ENCODE results near the gene GAST.

GAST gene

GRCh38 chr17:41730479-41730878 lies 18.3 kb downstream of the GAST start:
- Histone ChIP-seq H3F3A (ENCODE audit: insufficient read depth) (no peaks in the 10 kb centered on the region), H3K27ac (ENCODE audit: low read depth, low read length) (no peak overlapping the region), H3K27me3 (ENCODE audit: low read length) (no peaks in the 10 kb centered on the region), H3K9me3 (ENCODE audit: insufficient read depth, low read length) (no peaks in the 10 kb centered on the region), H4K20me1 (ENCODE audit: low read depth, low read length) (no peaks in the 10 kb centered on the region), H2AFZ (ENCODE audit: low read depth, low read length, severe bottlenecking) (no peak overlapping the region), H3K9me2 (replicated peaks; ENCODE audit: insufficient read depth, low read length) (no peaks in the 10 kb centered on the region), H3K79me2 (ENCODE audit: insufficient read depth, low read length) (no peaks in the 10 kb centered on the region), H3K9ac (ENCODE audit: low read length) (no peak overlapping the region), H3K4me2 (ENCODE audit: low read depth, low read length, poor library complexity, severe bottlenecking) (no peak overlapping the region), H3K36me3 (ENCODE audit: low read length) (no peaks in the 10 kb centered on the region), H3K4me3 (ENCODE audit: insufficient read depth, low read length, poor library complexity, severe bottlenecking) (no peak overlapping the region)
- no peak for TF ChIP-seq EZH2phosphoT487 (conservative IDR thresholded peaks at IDR 0.05; ENCODE audit: low read length)
- no peak for TF ChIP-seq CTCF (IDR thresholded peaks at IDR 0.05; ENCODE audit: insufficient read depth, low read length, poor library complexity, severe bottlenecking)

- no peaks in the 10 kb centered on the region for H3K9me3 ChIP-seq (ENCODE audit: insufficient read depth, low read length)
- H3F3A ChIP-seq (ENCODE audit: insufficient read depth): no peaks in the 10 kb centered on the region
- no peaks in the 10 kb centered on the region for H3K36me3 ChIP-seq (ENCODE audit: low read length)
- H3K79me2 ChIP-seq (ENCODE audit: insufficient read depth, low read length): no peaks in the 10 kb centered on the region
- TF ChIP-seq CTCF (IDR thresholded peaks at IDR 0.05; ENCODE audit: insufficient read depth, low read length, poor library complexity, severe bottlenecking) (no peak), EZH2phosphoT487 (conservative IDR thresholded peaks at IDR 0.05; ENCODE audit: low read length) (no peak)
- no peak overlapping the region for H3K27ac ChIP-seq (ENCODE audit: low read depth, low read length)
- no peaks in the 10 kb centered on the region for H3K27me3 ChIP-seq (ENCODE audit: low read length)
- no peaks in the 10 kb centered on the region for H3K9me2 ChIP-seq (replicated peaks; ENCODE audit: insufficient read depth, low read length)
- H3K4me3 ChIP-seq (ENCODE audit: insufficient read depth, low read length, poor library complexity, severe bottlenecking): no peak overlapping the region
- H3K9ac ChIP-seq (ENCODE audit: low read length): no peak overlapping the region
- no peak overlapping the region for H3K4me2 ChIP-seq (ENCODE audit: low read depth, low read length, poor library complexity, severe bottlenecking)
- H2AFZ ChIP-seq (ENCODE audit: low read depth, low read length, severe bottlenecking): no peak overlapping the region
- no peaks in the 10 kb centered on the region for H4K20me1 ChIP-seq (ENCODE audit: low read depth, low read length)
Observed at GRCh38 chr17:41731836-41732235, 19.7 kb downstream of the GAST start.

- H4K20me1 ChIP-seq (ENCODE audit: low read depth, low read length): no peaks in the 10 kb centered on the region
- H2AFZ ChIP-seq (ENCODE audit: low read depth, low read length, severe bottlenecking): no peak overlapping the region
- no peak overlapping the region for H3K4me3 ChIP-seq (ENCODE audit: insufficient read depth, low read length, poor library complexity, severe bottlenecking)
- H3K9me2 ChIP-seq (replicated peaks; ENCODE audit: insufficient read depth, low read length): no peaks in the 10 kb centered on the region
- no peaks in the 10 kb centered on the region for H3K9me3 ChIP-seq (ENCODE audit: insufficient read depth, low read length)
- no peak overlapping the region for H3K27ac ChIP-seq (ENCODE audit: low read depth, low read length)
- no peaks in the 10 kb centered on the region for H3K79me2 ChIP-seq (ENCODE audit: insufficient read depth, low read length)
- no peak overlapping the region for H3K4me2 ChIP-seq (ENCODE audit: low read depth, low read length, poor library complexity, severe bottlenecking)
- no peak overlapping the region for H3K9ac ChIP-seq (ENCODE audit: low read length)
- TF ChIP-seq CTCF (IDR thresholded peaks at IDR 0.05; ENCODE audit: insufficient read depth, low read length, poor library complexity, severe bottlenecking): no peak
- no peak for TF ChIP-seq EZH2phosphoT487 (conservative IDR thresholded peaks at IDR 0.05; ENCODE audit: low read length)
- no peaks in the 10 kb centered on the region for H3F3A ChIP-seq (ENCODE audit: insufficient read depth)
- H3K36me3 ChIP-seq (ENCODE audit: low read length): no peaks in the 10 kb centered on the region
- no peaks in the 10 kb centered on the region for H3K27me3 ChIP-seq (ENCODE audit: low read length)
Observed at GRCh38 chr17:41733348-41734138, 21.4 kb downstream of the GAST start.
